GM19351 (cell line): ENCODE data around the gene RBBP8NL.
"Not testable (repeated sequence)": the region's sequence is repeated elsewhere in the genome, so short reads cannot be mapped to it uniquely, and the experiment has no call there.

ENCODE experiments used
- ATAC-seq: cut with Tn5 transposase; IDR thresholded peaks from one replicate; pipeline ENCODE4 v1.9.1; 2021; ENCODE audit warnings: mild to moderate bottlenecking, moderate library complexity; ENCODE audit not compliant: unreplicated experiment

RBBP8NL gene

DNA sequence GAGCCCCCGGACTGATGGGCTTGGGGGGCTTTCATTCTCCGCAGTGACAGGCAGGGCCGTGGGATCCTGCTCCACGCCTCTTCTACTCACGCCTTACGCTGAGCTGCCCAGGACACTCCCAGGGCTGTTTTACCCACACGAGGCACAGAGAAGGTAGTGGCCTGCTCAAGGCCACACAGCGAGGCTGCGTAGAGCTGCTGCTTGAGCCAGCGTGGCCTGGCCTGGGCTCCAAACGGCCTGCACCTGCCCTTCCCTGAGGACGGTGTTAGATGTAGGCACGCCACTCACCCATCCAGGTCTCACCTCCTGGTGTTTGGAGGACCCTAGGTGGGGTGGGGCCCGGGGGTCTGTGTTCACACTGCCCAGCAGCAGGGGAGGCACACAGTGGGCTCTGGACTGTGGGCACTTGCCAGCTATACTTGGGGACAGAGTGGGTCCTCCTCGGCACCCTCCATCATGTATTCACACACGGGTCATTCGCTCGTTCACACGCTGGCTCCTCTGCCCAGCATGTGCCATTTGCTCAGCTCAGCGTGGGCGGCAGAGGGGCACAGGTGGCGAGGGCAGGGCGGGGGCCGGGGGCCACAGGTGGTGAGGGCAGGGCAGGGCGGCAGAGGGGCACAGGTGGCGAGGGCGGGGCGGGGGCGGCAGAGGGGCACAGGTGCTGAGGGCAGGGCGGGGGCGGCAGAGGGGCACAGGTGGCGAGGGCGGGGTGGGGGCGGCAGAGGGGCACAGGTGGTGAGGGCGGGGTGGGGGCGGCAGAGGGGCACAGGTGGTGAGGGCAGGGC is 18.4 kb upstream of the RBBP8NL start:
- no peak for ATAC-seq

DNA sequence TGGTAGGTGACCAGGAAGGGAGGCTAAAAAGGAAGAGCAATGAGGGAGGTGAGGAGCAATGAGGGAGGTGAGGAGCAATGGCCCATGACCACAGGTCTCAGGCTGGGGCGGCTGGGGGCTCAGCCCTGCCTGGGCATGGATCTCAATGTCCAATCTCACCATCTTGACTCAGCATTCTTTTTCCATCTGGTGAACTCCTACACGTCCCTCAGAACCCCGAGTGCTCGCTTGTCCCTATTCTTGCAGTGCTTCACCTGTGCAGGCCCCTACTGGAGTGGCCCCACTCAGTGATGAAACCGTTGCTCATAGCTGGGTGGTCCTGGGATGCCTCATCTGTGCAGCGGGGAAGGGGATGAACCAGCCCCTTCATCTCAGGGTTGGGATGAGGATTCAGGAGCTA is 16.9 kb upstream of the RBBP8NL start:
- ATAC-seq, result no peak

DNA sequence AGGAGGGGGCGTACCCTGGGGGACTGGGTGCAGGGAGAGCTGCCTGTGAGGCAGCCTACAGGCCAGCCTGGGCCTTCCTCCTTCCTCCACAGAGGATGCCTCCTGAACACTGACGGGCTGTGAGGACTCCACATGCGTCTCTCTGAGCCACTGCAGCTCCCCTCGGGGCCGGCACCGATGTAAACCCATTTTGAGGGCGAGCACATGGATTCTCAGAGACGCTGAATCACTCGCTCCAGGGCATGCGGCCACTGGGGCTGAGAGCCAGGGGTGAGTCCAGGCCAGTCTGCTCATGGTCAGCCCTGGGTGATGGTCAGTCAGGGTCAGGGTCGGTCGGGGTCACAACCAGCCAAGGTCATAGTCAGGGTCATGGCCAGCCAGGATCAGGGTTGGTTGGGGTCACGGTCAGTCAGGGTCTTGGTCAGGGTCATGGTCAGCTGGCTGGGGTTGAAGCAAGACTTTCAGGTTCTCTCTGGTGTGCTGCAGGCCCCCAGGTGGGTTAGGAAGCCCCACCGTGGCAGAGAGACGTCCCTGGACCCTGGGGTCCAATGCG is 14.7 kb upstream of the RBBP8NL start:
- no peak for ATAC-seq

DNA sequence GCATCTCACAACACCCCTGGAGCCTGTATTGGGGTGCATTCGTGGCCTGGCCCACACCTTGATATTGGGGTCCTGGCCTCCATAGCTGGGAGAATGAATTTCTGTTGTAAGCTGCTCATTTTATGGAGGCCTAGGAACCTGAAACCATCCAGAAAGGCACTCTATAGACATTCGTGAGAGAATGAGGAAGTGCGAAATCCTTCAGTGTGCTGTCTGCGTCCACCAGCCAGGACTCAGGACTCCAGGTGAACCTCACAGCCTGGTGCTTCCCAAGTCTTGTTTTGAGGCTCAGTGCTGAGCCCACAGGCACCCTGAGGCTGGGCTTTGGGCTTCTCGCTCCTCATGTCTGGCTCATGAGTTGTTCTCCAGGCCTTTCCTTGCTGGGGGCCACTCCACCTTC is 11.9 kb upstream of the RBBP8NL start:
- no peak for ATAC-seq

DNA sequence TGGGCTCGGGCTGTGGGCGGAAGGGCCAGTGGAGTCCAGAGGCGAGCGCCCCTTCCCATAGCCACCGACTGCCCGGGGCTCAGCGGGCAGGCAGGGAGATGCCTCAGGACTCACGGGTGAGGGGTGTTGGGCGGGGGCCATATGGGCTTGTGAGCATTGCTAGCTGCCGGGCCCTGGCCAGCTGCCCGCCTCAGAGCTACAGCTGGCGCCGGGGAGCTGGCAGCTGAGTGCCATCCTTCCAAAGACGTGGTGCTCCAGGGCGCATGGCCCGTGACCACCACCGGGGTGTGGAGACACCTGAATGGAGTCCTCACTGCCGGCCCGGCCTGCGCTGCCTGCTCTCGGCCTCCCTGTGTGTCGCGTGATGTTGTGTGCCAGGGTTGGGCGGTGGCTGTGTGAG is 10.6 kb upstream of the RBBP8NL start:
- ATAC-seq, result no peak

DNA sequence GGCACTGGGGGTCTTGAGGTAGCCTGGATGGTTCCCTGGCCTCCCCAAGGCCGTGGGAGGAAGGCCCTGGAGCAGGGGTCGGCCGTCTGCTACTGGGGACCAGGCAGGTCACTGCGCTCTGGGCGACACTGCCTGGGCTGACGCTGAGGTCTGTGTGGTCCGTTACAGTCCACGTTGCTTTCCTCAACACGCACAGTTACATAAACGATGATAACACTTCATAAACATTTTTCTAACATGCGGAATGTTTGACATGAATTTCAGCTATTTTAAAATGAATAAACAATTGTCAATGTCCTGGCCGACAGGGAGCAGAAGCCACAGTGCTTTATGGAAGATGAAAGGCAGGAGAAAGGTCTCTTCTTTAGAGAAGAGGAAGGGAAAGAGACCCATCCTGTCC is 10.2 kb upstream of the RBBP8NL start:
- ATAC-seq, result no peak

DNA sequence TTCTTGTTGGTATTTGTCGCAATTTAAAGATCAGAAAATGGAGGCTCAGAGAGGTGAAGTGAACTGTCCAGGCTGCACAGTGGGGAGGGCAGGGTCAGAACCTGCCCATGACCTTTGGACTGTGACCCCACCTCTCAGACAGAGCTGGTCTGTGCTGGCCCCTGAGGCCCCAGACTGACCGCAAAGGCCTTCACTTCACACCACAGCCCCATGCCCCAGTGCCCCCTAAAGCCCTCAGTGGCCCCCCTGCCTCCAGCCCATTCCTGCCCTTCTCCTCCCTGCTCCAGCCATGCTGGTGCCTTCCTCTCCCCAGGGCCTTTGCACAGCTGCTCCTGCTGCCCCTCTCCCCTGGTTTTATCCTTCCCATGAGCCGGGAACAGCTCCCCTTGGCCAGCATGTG is 9.4 kb upstream of the RBBP8NL start:
- no peak for ATAC-seq

DNA sequence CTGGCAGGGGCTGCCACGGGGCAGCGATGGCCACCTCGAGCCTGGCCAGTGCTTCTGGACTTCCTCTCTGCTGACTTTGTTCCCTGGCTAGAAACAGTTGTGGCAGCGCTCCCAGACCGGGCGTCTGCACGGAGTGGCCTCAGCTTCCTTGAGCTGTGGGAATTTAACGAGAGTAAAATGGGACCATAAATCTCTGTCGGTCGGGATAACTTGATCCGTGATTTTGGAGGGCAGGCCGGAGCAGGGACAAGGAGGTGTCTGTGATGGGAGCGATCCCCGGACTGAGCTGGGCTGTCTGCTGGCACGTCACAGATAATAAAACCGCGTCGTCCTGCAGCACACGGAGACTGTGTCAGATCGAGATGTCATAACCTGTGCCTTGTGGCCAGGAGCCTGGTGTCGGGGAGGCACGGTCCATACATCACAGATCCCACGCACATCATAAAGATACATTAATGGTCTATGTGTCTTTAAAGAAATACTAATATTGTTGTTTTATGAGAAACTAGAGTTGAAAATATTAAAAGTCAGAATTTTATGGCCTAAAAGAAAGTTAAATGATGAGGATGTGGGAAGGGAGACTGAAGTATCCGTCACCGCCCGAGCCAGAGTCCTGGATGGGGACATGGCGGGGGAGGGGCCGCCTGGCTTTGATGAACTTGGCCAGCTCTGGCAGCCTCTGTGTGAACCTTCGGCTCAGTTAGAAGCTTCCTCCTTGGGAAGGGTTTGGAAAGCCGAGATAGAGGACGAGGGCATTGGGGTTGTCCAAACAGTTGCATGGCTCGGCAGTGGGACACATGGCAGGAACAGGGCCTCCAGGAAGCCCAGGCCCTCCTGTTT is 6.5 kb upstream of the RBBP8NL start:
- no peak for ATAC-seq

DNA sequence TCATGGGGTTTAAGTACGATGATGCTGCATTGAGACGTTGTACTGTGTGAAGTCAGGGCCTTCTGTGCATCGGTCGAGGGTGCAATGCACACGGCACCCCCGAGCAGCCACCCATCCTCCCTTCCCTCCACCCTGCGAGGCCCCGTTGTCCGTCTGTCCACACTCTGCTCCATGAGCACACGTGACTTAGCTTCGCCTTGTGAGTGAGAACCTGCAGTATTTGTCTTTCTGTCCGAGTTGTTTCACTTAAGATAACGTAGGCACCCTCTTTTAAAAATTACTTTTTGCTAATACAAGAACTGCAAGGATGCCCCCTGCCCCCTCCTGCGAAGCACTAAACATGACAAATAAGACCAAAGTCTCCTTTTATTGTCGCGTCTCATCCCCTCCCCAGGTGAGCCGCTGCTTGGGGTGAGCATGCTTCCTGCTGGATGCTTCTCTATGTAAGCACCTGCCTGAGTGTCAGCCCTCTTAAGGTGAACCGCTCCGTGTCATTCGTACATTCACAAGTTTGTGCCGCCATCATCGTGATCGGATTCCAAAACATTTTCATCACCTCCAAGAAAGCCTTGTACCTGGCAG is 3.6 kb upstream of the RBBP8NL start:
- no peak for ATAC-seq

DNA sequence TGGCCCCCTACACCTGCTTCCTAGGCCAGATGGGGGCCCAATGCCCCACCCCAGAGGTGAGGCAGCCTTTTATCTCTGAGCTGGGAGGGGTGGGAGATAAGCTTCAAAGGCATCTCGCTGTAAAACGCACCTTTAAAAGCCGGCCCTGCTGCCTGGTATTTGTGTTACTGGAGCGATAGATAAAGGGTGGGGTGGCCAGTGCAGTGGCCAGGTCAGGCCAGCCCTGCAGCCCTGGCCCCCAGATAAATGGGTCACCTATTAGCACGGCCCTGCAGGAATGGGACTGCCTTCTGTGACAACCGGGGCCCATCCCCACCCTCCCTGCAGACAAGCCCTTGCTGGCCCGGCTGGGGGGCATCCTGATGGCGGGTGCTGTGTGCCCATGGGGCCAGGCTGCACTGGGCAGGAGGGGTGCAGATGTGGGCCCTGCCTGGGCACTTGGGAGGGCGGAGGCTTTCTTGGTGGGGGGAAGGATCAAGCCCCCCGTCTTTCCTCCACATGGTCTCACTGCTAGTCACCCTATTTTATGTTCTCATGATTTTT is 3.0 kb upstream of the RBBP8NL start:
- no peak for ATAC-seq

DNA sequence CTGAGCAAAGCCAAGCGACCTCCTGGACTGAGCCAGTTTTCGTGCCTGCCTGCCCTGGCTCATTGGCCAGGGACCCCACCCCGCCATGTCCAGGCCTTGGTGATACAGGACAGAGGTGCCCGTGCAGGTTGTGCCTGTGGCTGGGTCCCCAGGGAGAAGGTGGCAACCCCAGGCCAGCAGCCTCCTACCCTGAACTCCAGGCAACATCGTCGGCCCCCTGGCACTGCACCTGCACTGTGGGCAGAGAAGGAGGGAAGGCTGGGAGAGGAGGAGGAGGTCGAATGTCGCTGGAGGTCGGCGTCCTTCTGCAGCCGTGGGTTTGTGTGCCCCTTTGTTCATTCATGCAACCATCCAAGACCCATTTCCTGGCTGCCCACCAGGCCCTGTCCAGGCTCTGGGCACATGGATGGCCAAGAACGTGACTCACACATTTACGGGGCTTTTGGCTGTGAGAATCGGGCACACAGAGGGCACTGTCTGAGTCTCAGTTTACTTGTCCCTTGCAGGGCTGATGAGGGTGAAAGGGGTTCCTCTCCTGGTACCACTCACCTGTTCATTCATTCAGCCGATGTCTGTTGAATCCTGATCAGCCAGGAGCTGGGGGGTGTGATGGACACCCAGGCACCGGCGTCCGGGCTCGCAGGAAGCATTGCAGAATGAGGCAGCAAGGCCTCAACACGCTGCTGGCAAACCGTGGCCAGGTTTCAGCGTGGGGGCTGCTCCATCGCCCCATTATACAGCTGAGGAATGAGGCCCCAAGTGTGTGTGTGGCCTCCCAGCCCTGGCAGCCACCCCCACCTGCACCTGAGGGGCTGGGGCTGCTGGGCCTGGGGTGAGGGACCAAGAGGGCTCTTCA is 2.3 kb upstream of the RBBP8NL start:
- ATAC-seq, result no peak

DNA sequence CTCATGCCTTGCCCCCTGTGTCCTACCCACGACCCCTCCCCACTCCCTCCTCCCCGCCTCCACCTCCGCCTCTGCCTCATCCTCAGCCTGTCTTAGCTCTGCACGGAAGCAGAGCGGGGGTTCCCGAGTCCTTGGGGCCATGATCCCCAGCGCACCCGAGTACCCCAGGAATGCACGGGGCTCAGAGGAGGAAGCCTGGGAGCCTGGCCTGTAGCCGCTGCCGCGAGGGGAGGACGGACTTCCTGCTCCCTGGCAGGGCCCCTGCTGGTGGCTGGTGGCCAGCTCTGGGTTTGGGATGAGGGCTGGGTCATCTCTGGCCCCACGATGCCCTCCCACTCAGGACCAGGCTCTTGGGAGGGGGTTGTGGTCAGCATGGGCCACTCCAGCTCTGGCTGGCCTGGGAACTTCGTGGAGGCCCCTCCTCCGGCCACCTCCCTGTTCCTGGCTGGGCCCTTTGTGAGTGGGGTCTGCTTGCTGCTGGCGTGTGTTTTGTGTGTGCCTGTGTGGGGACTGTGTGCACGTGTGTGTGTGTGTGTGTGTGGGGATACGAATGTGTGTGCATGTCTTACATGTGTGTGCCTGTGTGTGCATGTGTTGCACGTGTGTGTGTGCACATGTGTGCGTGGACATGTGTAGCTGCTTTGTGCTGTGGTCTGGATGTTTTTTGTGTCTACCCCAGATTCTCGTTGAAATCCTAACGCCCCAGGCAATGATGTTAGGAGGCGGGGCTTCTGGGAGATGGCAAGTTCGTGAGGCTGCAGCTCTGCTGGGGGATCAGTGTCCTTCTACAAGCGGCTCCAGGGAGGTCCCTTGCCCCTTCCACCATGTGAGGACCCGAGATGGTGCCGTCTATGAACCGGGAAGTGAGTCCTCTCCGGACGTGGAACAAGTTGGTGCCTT is 1.3 kb upstream of the RBBP8NL start:
- no peak for ATAC-seq

DNA sequence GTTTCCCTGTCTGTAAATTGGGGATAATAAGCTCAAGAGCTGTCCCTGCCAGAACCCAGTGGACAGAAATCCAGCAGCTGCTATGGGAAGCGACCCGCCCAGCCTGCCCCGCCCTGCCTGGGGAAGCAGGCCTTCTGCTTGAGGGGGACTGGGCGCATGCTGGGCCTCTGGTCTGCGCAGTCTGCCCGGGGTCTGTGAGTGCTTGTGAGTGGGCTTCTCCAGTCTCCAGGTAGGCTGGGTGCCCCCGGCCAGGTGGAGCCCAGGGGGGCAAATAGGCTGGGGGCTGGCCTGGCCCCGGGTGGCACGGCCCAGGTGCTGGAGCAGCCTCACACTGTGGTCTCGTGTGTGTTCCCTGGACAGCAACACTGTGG is 648 bp upstream of the RBBP8NL start:
- no peak for ATAC-seq

DNA sequence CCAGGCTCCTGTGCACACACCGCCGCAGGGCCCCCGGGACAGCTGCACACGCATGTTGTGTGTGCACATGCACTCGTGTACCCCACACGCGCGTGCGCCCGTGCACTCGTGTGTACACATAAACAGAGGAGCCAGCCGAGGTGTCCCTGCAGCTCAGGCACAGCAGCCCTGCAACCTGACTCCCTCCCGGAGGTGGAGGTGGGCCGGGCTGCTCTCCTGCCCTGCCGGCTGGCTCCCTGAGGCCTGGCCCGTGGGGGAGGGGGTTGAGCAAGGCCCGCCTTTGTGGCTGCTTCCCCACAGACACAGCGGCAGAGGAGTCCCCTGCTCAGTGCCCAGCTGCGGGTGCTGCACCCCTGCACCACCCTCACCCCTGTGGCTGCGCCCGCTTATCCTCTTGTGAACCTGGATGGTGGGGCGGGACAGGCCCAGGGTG is 624 bp downstream of the RBBP8NL start:
- no peak for ATAC-seq

DNA sequence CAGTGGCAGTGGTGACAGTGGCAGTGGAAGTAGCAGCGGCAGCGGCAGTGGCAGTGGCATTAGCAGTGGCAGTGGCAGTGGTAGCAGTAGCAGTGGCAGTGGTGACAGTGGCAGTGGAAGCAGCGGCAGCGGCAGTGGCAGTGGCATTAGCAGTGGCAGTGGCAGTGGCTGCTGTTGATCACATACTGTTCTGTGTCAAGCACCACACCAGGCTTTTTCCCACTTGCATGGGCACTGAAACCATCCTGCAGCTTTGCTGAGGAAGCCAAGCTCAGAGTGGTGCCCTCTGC is 1.3 kb downstream of the RBBP8NL start:
- ATAC-seq, result not testable (repeated sequence)

DNA sequence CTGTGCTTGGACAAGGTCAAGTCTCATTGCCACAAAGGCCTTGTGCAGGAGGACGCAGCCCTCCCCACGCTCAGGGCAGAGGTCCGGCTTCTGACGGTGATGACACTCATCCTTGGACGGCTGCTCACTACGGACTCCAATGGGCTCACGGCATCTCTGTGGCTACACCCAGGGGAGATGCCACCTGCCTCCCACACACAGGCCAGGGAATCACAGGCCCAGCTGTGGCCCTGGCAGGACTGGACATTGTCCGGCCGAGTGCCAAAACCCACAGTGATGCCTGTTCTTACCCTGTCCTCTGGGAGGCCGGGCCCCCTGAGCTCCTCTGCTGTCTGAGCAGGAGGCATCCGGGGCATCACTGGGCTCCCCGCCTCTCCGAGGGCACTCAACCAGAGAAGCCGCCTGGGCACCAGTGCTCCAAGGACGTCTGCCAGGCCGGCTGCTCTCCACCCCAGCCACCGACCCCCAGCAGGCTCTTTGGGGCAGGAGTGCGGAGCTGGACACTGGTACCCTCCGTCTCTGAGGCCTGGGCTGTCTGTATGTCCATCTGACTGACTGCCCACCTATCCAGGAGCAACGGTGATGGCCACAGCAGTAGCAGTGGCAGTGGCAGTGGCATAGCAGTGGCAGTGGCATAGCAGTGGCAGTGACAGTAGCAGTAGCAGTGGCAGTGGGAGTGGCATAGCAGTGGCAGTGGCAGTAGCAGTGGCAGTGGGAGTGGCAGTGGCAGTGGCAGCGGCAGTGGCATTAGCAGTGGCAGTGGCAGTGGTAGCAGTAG is 1.9 kb downstream of the RBBP8NL start:
- ATAC-seq, result no peak

DNA sequence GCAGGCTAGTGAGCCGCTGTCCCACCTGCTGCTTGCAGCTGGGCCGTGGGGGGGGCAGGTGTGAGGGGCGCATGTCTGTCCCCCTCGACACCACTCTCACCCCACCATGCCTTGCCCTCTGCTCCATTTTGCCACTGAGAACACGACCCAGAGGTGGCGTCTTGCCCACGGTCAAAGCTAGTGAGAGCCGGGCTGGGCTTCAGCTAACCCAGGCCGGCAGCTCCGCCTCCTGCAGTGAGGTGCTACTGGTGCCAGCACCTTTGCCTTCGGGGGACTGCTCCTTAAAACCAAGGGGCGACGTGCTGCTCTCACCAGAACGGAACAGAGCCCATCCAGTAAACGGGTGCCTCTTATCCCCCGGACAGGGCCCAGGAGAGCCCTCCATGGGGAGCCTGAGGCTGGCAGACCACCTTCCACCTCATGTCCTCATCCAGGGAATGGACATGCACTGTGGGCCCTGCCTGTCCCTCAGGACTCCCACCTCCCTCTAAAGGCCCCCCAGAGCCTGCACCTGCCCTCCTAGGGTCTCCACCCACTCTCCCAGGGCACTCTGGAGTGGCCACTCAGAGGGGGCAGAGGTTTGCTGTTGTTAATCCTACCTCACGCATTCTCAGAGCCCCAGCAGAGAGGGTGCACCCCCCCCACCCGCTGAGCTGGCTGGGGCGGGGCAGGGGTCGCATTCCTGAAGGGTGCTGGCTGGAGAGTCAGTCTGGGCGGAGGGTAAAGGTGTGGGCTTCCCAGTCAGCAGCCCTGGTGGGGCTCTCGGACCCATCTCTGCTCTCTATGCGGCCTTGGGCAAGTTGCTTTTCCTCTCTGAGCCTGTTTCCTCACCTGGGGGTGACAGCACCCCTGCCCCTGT is 2.9 kb downstream of the RBBP8NL start:
- no peak for ATAC-seq

DNA sequence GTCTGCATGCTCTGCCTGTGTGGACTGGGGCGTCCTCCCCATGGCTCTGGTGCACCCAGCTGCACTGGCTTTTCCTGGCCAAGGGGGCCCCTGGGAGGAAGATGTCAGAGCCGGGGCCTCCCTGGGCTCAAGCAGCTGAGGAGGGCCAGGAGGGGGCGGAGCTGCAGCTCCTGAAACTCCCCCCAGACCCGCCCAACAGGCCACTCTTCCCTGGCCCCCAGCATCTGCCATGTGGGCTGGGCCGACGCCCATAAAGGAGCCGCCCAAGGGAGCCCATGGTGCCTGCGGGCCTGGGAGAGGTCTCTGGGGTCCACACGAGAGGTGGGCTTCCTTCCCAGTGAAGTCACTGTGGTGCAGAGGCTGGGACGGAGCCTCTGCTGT is 4.0 kb downstream of the RBBP8NL start:
- ATAC-seq, result no peak
